LNCAP (cell line): ENCODE results near the gene FARS2.

Experiments used
- TF ChIP-seq, protein P1 (sequence below): fragments of 450-650 bp; IDR thresholded peaks from 2 replicates; pipeline ENCODE4 v1.5.1; 2017; ENCODE audit warnings: mild to moderate bottlenecking

FARS2 gene

GRCh38 chr6:5751525-5752390, 490.4 kb downstream of the FARS2 start:
- TF ChIP-seq, protein P1, sequence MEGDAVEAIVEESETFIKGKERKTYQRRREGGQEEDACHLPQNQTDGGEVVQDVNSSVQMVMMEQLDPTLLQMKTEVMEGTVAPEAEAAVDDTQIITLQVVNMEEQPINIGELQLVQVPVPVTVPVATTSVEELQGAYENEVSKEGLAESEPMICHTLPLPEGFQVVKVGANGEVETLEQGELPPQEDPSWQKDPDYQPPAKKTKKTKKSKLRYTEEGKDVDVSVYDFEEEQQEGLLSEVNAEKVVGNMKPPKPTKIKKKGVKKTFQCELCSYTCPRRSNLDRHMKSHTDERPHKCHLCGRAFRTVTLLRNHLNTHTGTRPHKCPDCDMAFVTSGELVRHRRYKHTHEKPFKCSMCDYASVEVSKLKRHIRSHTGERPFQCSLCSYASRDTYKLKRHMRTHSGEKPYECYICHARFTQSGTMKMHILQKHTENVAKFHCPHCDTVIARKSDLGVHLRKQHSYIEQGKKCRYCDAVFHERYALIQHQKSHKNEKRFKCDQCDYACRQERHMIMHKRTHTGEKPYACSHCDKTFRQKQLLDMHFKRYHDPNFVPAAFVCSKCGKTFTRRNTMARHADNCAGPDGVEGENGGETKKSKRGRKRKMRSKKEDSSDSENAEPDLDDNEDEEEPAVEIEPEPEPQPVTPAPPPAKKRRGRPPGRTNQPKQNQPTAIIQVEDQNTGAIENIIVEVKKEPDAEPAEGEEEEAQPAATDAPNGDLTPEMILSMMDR, result no peak

- TF ChIP-seq, protein P1, result no peak
Observed at GRCh38 chr6:5752391-5752680, 491.0 kb downstream of the FARS2 start.

- TF ChIP-seq, protein P1, result no peak
Observed at GRCh38 chr6:5753209-5753608, 491.9 kb downstream of the FARS2 start.

GRCh38 chr6:5754904-5755303, 493.6 kb downstream of the FARS2 start:
- TF ChIP-seq, protein P1, result no peak

- TF ChIP-seq, protein P1, result no peak
Observed at GRCh38 chr6:5759571-5759970, 498.3 kb downstream of the FARS2 start.

GRCh38 chr6:5761370-5761769, 500.1 kb downstream of the FARS2 start:
- TF ChIP-seq, protein P1, result no peak

DNA sequence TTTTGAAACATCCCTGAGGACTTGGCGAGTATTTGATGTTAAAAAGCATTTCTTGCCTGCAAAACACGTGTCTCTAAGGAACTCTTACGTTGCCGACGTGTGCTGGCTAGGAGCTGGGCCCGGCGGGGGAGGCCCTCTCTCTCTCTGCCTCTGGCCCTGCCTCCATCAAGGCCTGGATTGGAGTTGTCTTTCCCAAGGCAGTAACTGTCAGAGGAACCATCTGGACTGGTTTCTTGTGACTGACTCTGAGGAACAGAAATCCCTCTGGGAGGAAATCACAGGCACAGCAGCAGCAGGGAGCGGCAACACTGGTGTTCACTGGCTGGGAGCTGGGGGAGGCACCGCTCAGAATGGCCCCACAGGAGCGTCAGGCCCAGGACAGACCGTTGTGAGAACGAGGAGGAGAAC, 501.3 kb downstream of the FARS2 start:
- TF ChIP-seq, protein P1, result no peak

- TF ChIP-seq, protein P1, result no peak
Observed at GRCh38 chr6:5763407-5763806, 502.1 kb downstream of the FARS2 start.
